HL-60/S4 treated with retinoic acid at 250 ng/mL for 4 days and 3 days (cell line): Measurements from ENCODE around the gene MTCL3.

Experiments used
- in situ Hi-C: fragments of 300-500 bp; cut with MboI; formaldehyde crosslinking; loops from 2 replicates; pipeline ENCODE4 v1.7.0; 2022; ENCODE audit warnings: low sequenced_read_pairs

The MTCL3 gene

GRCh38 chr6:127518710-127519468 is at the start of gene MTCL3:
Gene MTCL3, minus strand, starts transcription at chr6:127519335.
- in situ Hi-C loops: no loop called here

DNA sequence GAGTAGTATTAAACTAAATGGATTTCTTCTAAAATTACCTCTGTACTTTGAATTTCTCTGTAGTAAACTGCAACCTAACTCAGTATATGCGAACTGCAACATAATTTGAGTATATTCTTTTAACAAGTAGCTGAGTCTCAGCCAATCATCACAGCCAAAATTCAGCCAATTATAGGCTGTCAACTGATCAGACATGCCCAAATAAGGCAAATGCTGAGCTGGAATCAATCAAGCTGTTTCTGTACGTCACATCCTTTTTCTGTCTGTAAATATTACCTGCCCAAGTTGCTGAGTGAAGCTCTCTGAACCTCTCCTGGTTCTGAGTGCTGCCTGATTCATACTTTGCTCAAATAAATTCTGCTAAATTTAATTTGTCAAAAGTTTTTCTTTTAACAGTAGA is 48.3 kb upstream of the MTCL3 start:
- in situ Hi-C loops: no loop called here

GRCh38 chr6:127566651-127567050 is 47.5 kb upstream of the MTCL3 start:
- in situ Hi-C loops: no loop called here

GRCh38 chr6:127566119-127566518 is 47.0 kb upstream of the MTCL3 start:
- in situ Hi-C loops: no loop called here

GRCh38 chr6:127564761-127565160 is 45.6 kb upstream of the MTCL3 start:
- in situ Hi-C loops: no loop called here

DNA sequence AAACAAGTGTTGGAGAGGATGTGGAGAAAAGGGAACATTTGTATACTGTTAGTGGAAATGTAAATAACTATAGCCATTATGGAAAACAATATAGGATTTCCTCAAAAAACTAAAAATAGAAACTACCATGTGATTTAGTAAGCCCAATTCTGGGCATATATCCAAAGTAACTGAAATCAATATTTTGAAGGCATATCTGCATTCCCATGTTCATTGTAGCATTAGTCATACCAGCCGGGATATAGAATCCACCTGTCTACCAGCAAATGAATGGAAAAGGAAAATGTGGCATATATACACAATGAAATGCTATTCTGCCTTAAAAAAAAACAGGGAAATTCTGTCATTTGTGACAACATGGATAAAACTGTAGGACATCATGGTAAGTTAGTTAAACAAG is 42.5 kb upstream of the MTCL3 start:
- in situ Hi-C loops: no loop called here

DNA sequence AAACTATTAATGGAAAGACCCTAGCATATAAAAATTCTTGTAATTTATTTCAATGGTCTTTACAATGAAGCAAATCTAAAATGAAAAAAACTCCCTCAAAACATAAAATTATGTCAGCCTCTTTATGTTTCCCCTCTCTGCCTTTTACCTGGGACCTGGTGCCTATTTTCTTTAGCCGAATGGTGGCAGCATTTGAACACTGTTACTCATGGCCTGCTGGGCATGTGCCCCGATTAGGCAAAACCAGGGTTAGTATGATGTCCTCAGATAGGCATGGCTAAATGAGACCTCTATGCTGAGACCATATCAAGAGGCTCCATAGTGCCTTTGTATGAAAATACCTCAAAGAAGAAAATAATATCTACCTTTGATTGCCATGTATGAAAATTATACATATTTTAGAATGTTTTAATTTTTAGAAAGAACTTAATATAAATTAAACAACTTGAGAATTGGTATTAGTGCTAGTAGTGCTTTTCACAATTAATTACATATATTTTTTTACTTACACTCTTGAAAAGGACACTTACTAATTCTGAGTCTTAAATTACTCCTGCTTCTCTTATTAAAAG is 35.4 kb upstream of the MTCL3 start:
- in situ Hi-C loops: no loop called here

- in situ Hi-C loops: no loop called here
Measured at GRCh38 chr6:127550403-127550802, 31.3 kb upstream of the MTCL3 start.

- in situ Hi-C loops: loop anchor here (25.0 kb wide), 1 partner anchor 361 kb away; no protein-coding TSS in a partner anchor
Measured at GRCh38 chr6:127547904-127548649, 28.9 kb upstream of the MTCL3 start.

DNA sequence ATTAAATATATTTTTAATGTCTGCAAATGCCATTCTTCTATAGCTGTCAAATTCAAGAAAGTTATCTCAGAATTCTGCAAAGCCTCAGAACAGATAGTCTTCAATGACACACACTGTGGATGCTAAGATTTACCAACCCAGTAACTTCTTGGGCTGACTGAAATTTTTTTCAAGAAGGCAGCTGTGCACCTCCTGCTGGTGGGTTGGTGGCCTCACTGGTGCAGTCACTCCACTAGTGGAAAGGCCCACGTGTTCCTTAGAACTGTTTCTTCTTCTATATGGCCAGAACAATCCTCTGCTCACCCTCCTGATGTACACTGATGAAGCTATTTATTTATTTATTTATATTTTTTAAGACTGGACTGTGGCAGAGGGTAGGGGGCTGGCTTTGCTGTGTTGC is 28.1 kb upstream of the MTCL3 start:
- in situ Hi-C loops: loop anchor here (25.0 kb wide), 1 partner anchor 360 kb away; no protein-coding TSS in a partner anchor

GRCh38 chr6:127539272-127539671 is 20.1 kb upstream of the MTCL3 start:
- in situ Hi-C loops: loop anchor here (25.0 kb wide), 1 partner anchor 352 kb away; no protein-coding TSS in a partner anchor

GRCh38 chr6:127538750-127539264 is 19.7 kb upstream of the MTCL3 start:
- in situ Hi-C loops: loop anchor here (25.0 kb wide), 1 partner anchor 352 kb away; no protein-coding TSS in a partner anchor

GRCh38 chr6:127533736-127534135 is 14.6 kb upstream of the MTCL3 start:
- in situ Hi-C loops: loop anchor here (25.0 kb wide), 1 partner anchor 346 kb away; no protein-coding TSS in a partner anchor

- in situ Hi-C loops: loop anchor here (25.0 kb wide), 1 partner anchor 346 kb away; no protein-coding TSS in a partner anchor
Measured at GRCh38 chr6:127533011-127533410, 13.9 kb upstream of the MTCL3 start.

DNA sequence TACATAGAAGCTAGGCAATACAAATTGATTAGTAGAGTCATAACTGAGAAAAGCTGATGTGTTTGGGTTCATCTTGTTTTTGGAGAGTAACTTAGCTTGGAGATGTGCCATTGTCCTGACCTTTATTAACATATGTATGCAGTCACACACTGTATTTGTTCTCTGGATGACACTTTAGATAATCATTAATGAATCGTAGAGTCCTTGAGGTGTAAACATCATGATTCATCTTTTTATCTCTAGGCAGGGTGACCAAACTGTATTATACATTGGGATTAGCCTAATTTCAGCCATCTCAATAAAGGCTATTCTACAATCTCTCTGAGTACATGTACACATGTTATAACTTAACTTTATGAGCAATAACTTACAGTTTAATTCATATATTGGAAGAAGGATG is 3.6 kb upstream of the MTCL3 start:
- in situ Hi-C loops: no loop called here

DNA sequence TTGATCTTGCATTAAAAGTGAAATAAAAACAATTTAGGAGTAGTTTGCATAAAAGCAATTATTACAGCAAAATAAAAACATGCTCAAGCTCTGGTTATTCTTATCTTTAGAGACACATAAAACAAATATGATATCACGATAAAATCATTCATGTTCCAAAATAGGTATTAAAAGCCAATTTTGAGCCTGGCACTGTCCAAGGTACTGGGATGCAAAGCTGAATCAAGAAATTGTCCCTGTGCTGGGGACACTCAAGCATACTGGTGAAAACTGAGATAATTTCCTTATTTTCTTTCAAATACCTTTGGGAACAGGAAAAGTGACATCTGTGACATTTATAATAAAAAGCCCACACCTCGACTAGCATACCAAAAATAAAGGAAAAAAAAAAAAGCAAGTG is 931 bp upstream of the MTCL3 start:
- in situ Hi-C loops: no loop called here

DNA sequence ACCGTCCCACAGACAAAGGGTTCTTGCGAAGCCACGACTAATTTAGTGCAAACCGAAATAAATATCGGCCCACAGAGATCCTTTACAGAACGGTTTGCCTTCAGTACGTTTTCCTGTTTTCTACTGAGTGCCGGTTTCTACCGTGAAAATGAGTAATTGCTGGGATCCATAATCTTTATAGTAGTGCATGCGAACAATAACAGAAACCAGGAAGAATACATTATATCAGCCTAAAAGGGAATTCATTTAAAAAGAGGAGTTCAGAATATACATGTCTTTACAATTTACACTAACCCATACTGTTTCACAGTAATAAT is 292 bp upstream of the MTCL3 start:
- in situ Hi-C loops: no loop called here

GRCh38 chr6:127518191-127518709 is 885 bp downstream of the MTCL3 start:
- in situ Hi-C loops: no loop called here

DNA sequence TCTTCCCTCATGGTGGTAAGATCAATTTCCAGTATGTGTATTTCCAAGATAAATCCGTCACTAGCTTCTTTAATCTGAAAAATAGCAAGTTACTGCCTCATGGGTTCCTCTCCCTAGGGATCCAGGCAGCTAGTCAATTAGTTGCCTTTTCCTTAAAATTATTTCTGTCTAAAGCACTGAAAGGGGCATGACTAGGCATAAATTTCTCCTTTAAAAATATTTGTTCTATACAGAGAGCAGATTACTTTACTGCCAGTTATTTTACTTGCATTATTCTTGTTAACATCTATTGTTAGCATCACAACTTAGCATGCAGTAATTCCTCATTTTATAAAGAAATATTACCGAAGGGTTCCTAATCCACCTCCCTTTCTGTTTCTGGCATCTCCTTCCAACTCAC is 1.4 kb downstream of the MTCL3 start:
- in situ Hi-C loops: no loop called here

DNA sequence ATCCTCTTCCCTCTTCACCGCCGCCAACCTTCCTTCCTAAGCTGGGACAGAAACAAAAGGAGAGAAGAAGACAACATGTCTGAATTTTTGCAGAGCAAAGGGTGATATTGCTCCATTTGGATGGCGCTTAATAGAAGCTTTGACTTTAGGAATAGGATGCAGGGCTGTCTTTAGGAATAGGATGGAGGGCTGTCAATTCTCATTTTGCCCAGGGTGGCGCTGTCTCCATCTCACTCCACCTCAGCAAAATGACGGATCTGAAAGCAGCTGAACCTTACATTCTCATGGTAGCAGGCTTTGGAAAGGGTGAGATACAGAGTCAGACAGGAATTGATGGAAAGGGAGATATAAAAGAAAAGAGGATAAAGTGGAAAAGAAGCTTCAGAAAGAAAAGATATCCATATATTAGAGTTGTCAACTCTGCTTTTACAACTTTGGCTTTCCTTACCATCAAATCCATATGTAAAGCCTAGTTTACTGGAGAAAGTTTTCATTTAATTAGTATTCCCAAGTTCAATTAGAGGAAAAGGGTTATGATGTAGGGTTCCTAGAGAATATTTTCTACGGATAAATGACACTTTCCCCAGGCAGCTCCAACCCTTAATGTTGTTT is 2.4 kb downstream of the MTCL3 start:
- in situ Hi-C loops: no loop called here
